ENCODE results near the gene GRM1. TPM values are rescaled to one million over a fixed set of nuclear protein-coding genes. Genes with fewer than 3 reads are reported as not detected.
"Not testable (repeated sequence)": the region's sequence is repeated elsewhere in the genome, so short reads cannot be mapped to it uniquely, and the experiment has no call there.

Gene GRM1
- total RNA-seq, 1 donor from 2014 or later = not detected

DNA sequence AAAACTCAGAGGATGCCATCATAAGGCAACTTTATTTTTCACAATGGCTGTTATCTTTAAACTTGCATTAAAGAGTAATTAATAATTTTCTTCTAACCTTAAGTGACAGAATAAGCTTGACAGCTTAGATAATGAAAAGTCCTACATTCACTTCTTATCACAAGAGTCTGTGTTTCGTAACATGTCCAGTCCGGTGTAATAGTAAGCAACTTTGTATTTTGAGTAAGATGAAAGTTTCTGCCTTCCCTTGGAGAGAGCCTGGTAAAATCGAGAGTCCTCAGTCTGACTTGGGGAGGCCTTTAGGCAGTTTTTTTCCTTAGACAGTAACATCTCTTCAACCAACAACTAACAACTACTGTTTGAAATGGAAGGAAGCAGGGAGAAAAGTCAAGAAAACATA lies 195.6 kb downstream of the GRM1 start:
- H3K4me3 Mint-ChIP-seq = no peak overlapping the region
- H3K36me3 Mint-ChIP-seq (ENCODE audit: low read depth) = no peaks in the 10 kb centered on the region
- intact Hi-C loops (cut with micrococcal nuclease) = no loop called here
- no peak overlapping the region for H3K27ac Mint-ChIP-seq
- no peak for DNase-seq (ENCODE audit: low spot score)
- H3K9me3 Mint-ChIP-seq = no peaks in the 10 kb centered on the region
- no peaks in the 10 kb centered on the region for H3K27me3 Mint-ChIP-seq (ENCODE audit: insufficient read depth)
- H3K4me1 Mint-ChIP-seq (ENCODE audit: low read depth) = no peaks in the 10 kb centered on the region

DNA sequence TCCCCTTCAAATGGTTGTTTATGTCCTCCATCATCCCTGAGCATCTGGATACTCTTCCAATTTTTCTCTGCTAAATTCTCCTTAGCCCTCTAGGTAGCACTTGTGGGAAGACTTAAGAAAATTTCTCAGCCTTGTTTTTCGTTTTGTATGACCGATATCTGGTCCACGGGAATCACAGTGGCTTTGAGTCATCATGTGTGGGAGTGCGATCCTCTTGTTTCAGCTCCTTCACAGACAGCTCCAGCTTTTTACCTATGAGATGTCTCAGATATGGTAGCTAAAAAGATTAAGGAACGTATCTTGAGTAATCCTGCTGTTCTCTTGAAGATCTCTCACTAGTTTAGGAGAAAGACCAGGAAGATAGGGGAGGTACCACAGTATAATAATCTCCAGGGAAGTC lies 196.1 kb downstream of the GRM1 start:
- H3K36me3 Mint-ChIP-seq (ENCODE audit: low read depth) = no peaks in the 10 kb centered on the region
- intact Hi-C loops (cut with micrococcal nuclease) = no loop called here
- H3K9me3 Mint-ChIP-seq = no peaks in the 10 kb centered on the region
- H3K27ac Mint-ChIP-seq = no peak overlapping the region
- DNase-seq (ENCODE audit: low spot score) = no peak
- no peaks in the 10 kb centered on the region for H3K4me1 Mint-ChIP-seq (ENCODE audit: low read depth)
- no peaks in the 10 kb centered on the region for H3K27me3 Mint-ChIP-seq (ENCODE audit: insufficient read depth)
- no peak overlapping the region for H3K4me3 Mint-ChIP-seq

DNA sequence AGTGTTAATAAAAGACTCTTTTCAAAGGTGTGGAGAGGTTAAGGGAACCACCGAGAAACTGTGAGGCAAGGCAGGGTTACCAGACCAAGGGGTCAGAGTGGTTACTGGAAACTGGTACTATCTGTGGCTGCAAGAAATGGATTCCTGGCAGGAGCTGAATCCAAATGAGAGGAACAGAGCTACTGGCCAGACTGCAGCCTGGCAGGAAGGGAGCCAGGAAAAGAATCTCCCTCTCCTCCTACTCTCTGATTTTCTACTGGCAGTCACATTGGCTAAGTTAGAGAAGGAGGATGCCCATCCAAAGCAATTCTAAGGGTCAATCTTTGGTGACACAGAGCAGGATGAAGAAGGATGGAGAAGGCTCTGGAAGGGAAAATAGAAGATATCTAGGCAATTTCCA lies 211.5 kb downstream of the GRM1 start:
- Mint-ChIP-seq H3K9me3 (no peaks in the 10 kb centered on the region), H3K4me1 (ENCODE audit: low read depth) (no peaks in the 10 kb centered on the region), H3K36me3 (ENCODE audit: low read depth) (no peaks in the 10 kb centered on the region), H3K27me3 (ENCODE audit: insufficient read depth) (peaks cover 2% of the 10 kb centered on the region), H3K27ac (no peak overlapping the region), H3K4me3 (no peak overlapping the region)
- no peak for DNase-seq (ENCODE audit: low spot score)
- intact Hi-C loops (cut with micrococcal nuclease) = no loop called here

DNA sequence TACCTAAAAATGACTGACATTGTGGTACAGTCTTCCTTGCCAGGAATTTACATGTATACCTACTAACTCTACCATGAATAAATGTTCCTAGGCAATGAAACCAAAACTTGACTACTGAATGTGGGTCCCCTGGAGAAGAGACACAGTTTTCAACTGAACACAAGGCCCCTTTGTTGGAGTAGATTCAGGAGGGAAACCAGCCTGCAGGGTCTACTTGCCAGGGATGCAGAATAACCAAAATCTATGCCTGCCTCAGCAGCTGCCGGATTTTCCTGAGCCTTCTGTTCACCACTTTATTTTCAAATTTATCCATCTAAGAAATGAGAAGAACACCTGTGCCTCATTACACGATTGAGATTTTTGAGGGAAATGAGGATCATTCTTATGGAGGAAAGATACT lies 211.9 kb downstream of the GRM1 start:
- intact Hi-C loops (cut with micrococcal nuclease) = no loop called here
- Mint-ChIP-seq H3K9me3 (no peaks in the 10 kb centered on the region), H3K36me3 (ENCODE audit: low read depth) (no peaks in the 10 kb centered on the region), H3K27ac (no peak overlapping the region), H3K27me3 (ENCODE audit: insufficient read depth) (no peaks in the 10 kb centered on the region), H3K4me1 (ENCODE audit: low read depth) (no peaks in the 10 kb centered on the region), H3K4me3 (no peak overlapping the region)
- no peak for DNase-seq (ENCODE audit: low spot score)

DNA sequence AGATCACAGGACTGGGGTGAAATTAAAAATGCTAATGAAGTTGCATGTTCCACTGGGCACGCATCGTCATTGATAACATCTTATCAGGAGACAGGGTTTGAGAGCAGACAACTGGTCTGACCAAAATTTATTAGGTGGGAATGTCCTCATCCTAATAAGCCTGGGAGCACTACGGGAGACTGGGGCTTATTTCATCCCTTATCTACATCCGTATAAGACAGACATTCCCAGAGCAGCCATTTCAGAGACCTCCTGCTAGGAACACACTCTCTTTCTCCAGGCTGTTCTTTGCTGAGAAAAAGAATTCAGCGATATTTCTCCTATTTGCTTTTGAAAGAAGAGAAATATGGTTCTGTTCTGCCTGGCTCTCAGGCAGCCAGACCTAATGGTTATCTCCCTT lies 214.8 kb downstream of the GRM1 start:
- DNase-seq (ENCODE audit: low spot score); H3K9me3 Mint-ChIP-seq; H3K36me3 Mint-ChIP-seq (ENCODE audit: low read depth); H3K4me3 Mint-ChIP-seq; intact Hi-C loops (cut with micrococcal nuclease); H3K4me1 Mint-ChIP-seq (ENCODE audit: low read depth); H3K27ac Mint-ChIP-seq; H3K27me3 Mint-ChIP-seq (ENCODE audit: insufficient read depth): not testable (repeated sequence)

DNA sequence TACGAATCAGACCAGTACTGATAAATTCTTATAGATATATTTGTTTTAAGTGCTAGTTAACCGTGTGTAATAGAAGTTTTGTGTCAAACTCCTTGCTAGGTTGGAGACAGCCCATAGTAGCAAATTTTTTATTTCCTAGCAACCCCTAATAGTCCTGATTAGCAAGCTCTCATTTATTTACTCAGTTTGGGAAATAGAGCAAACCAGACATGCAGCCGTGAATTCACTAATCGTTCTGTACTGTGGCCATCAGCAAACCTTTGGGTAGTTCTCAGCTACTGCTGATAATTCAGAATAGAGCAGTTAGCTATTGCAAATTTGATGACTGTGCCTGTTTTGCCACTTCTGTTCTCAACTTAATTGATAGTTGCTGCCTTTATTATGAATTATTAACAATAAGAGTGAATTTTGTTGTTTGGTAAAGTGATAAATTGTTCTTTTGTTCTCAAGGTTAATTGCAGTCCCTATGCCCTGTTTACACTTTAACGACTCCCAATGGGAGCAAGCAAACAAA lies 215.8 kb downstream of the GRM1 start:
- no peaks in the 10 kb centered on the region for H3K9me3 Mint-ChIP-seq

DNA sequence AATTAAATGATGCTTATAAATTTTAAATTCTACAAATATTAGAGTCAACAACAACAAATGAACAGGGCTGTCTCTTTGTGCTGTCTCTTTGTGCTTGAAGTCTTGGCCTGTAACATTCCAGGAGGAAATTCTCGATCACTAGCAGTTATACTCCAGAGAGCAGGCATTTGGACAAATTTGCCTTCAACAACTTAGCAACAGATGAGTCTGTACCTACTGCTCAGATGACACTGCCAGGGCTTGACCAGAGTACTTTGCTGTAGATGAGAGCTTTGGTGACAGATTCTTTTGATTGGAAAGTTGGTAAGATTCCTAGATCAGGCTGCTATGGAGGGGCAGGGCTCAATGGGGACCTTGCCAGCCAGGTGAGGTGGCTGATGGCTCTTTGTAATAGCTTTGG lies 217.2 kb downstream of the GRM1 start:
- Mint-ChIP-seq H3K9me3 (no peaks in the 10 kb centered on the region), H3K4me3 (no peak overlapping the region), H3K36me3 (ENCODE audit: low read depth) (no peaks in the 10 kb centered on the region), H3K27ac (no peak overlapping the region), H3K27me3 (ENCODE audit: insufficient read depth) (no peaks in the 10 kb centered on the region), H3K4me1 (ENCODE audit: low read depth) (no peaks in the 10 kb centered on the region)
- DNase-seq (ENCODE audit: low spot score) = no peak
- intact Hi-C loops (cut with micrococcal nuclease) = no loop called here

More for the DNA sequence above, 215.8 kb downstream of the GRM1 start:
- no peaks in the 10 kb centered on the region for H3K36me3 Mint-ChIP-seq (ENCODE audit: low read depth)
- intact Hi-C loops (cut with micrococcal nuclease) = no loop called here
- no peak overlapping the region for H3K4me3 Mint-ChIP-seq
- no peaks in the 10 kb centered on the region for H3K4me1 Mint-ChIP-seq (ENCODE audit: low read depth)
- no peak for DNase-seq (ENCODE audit: low spot score)
- no peaks in the 10 kb centered on the region for H3K27me3 Mint-ChIP-seq (ENCODE audit: insufficient read depth)
- no peak overlapping the region for H3K27ac Mint-ChIP-seq

DNA sequence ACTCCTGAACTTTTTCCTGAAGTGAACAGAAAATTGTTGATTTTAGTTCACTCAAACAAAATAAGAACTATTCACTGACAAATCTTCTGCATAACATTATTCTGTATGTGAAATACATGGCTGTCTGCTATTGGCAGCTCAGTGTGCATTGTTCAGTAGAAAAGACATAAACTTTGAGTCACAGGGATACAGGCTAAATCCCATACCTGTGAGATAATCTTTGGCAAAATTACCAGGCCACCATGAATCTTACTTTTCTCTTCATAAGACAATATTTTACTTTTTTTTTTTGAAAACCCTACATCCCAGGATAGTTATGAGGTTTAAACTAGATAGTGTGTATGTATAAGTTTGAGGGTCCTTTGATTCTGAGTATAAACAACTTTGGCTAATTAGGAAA lies 224.8 kb downstream of the GRM1 start:
- Mint-ChIP-seq H3K27me3 (ENCODE audit: insufficient read depth) (no peaks in the 10 kb centered on the region), H3K9me3 (no peaks in the 10 kb centered on the region), H3K4me3 (no peak overlapping the region), H3K27ac (no peak overlapping the region), H3K4me1 (ENCODE audit: low read depth) (no peaks in the 10 kb centered on the region), H3K36me3 (ENCODE audit: low read depth) (no peaks in the 10 kb centered on the region)
- no peak for DNase-seq (ENCODE audit: low spot score)
- intact Hi-C loops (cut with micrococcal nuclease) = no loop called here

DNA sequence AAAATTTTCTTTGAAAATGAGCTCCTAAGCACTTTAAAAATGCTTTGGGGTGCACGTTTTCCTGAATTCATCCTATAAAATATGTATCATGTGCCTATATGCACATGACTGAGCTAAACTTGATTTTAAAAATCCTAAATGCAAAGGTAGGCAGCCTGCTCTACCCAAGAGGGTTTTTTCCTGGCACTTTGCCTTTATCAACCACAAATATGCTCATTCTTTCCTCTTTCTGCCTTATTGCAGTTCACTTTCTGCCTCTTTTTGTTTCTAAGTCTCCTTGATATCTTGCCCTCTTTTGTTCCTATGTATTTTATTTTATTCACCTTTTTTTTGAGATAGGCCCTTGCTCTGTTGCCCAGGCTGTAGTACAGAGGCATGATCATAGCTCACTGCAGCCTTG lies 229.3 kb downstream of the GRM1 start:
- H3K27ac Mint-ChIP-seq = no peak overlapping the region
- intact Hi-C loops (cut with micrococcal nuclease) = no loop called here
- DNase-seq (ENCODE audit: low spot score) = no peak
- H3K4me3 Mint-ChIP-seq = no peak overlapping the region
- no peaks in the 10 kb centered on the region for H3K4me1 Mint-ChIP-seq (ENCODE audit: low read depth)
- H3K36me3 Mint-ChIP-seq (ENCODE audit: low read depth) = no peaks in the 10 kb centered on the region
- H3K27me3 Mint-ChIP-seq (ENCODE audit: insufficient read depth) = no peaks in the 10 kb centered on the region
- no peaks in the 10 kb centered on the region for H3K9me3 Mint-ChIP-seq

DNA sequence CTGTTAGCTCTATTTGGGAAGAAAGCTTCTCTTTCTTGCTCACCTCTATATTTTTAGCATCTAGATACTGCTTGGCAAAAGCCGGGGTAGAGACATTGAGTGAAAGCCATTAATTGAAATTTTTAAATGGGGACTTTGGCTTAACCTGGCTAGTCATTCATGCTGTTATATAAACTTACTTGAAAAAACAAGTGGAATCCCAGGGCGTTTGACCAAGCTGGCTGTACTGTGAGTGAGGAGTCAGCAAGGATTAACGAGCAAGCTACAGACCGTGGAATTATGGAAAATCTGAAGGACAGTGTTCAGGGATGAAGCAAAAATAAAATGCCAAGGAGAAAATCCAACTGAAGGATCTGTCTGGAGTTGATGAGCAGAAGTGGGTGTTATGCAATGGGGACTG lies 232.0 kb downstream of the GRM1 start:
- Mint-ChIP-seq H3K36me3 (ENCODE audit: low read depth) (no peaks in the 10 kb centered on the region), H3K27me3 (ENCODE audit: insufficient read depth) (no peaks in the 10 kb centered on the region), H3K9me3 (no peaks in the 10 kb centered on the region), H3K4me1 (ENCODE audit: low read depth) (no peaks in the 10 kb centered on the region), H3K4me3 (no peak overlapping the region), H3K27ac (no peak overlapping the region)
- intact Hi-C loops (cut with micrococcal nuclease) = no loop called here
- no peak for DNase-seq (ENCODE audit: low spot score)

DNA sequence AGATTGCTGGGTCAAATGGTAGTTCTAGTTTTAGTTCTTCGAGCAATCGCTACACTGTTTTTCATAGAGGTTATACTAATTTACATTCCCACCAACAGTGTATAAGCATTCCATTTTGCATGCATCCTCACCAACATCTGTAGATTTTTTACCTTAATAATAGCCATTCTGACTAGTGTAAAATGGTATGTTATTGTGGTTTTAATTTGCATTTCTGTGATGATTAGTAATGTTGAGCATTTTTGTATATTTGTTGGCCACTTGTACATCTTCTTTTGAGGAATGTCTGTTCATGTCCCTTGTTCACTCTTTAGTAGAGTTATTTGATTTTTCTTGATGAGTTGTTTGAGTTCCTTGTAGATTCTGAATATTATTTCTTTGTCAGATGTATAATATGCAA lies 236.2 kb downstream of the GRM1 start:
- Mint-ChIP-seq H3K9me3 (no peaks in the 10 kb centered on the region), H3K27ac (no peak overlapping the region), H3K27me3 (ENCODE audit: insufficient read depth) (no peaks in the 10 kb centered on the region), H3K36me3 (ENCODE audit: low read depth) (no peaks in the 10 kb centered on the region), H3K4me3 (no peak overlapping the region), H3K4me1 (ENCODE audit: low read depth) (no peaks in the 10 kb centered on the region)
- no peak for DNase-seq (ENCODE audit: low spot score)
- intact Hi-C loops (cut with micrococcal nuclease) = no loop called here

DNA sequence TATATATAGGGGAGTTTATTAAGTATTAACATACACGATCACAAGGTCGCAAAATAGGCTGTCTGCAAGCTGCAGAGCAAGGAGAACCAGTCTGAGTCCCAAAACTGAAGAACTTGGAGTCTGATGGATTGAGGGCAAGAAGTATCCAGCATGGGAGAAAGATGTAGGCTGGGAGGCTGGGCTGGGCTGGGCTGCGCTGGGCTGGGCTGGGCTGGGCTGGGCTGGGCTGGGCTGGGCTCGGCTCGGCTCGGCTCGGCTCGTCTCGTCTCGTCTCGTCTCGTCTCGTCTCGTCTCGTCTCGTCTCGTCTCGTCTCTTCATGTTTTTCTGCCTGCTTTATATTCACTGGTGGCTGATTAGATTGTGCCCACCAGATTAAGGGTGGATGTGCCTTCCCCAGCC lies 238.6 kb downstream of the GRM1 start:
- no peaks in the 10 kb centered on the region for H3K36me3 Mint-ChIP-seq (ENCODE audit: low read depth)
- H3K4me1 Mint-ChIP-seq (ENCODE audit: low read depth) = no peaks in the 10 kb centered on the region
- H3K27me3 Mint-ChIP-seq (ENCODE audit: insufficient read depth) = peaks cover 2% of the 10 kb centered on the region
- no peak for DNase-seq (ENCODE audit: low spot score)
- intact Hi-C loops (cut with micrococcal nuclease) = no loop called here
- no peaks in the 10 kb centered on the region for H3K9me3 Mint-ChIP-seq
- no peak overlapping the region for H3K4me3 Mint-ChIP-seq
- H3K27ac Mint-ChIP-seq = no peak overlapping the region

DNA sequence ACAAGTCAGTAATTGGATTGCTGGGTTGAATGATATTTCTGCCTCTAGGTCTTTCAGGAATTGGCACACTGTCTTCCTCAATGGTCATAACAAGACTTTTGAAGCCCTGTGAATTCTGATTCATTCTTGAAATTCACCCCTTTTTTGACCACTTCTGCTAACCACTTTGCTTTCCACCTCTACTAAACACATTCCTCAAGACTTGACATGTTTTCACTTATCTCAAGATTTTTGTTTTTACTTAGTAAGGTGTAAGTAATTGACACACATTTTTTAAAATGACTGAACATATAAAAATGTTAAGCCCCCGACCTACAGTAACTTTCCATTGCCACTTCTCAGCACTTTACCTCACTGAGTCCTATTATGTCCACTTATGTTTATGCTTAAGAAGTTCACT lies 239.1 kb downstream of the GRM1 start:
- Mint-ChIP-seq H3K9me3 (no peaks in the 10 kb centered on the region), H3K27ac (no peak overlapping the region), H3K4me1 (ENCODE audit: low read depth) (no peaks in the 10 kb centered on the region), H3K27me3 (ENCODE audit: insufficient read depth) (peaks cover 2% of the 10 kb centered on the region), H3K36me3 (ENCODE audit: low read depth) (no peaks in the 10 kb centered on the region), H3K4me3 (no peak overlapping the region)
- no peak for DNase-seq (ENCODE audit: low spot score)
- intact Hi-C loops (cut with micrococcal nuclease) = no loop called here

DNA sequence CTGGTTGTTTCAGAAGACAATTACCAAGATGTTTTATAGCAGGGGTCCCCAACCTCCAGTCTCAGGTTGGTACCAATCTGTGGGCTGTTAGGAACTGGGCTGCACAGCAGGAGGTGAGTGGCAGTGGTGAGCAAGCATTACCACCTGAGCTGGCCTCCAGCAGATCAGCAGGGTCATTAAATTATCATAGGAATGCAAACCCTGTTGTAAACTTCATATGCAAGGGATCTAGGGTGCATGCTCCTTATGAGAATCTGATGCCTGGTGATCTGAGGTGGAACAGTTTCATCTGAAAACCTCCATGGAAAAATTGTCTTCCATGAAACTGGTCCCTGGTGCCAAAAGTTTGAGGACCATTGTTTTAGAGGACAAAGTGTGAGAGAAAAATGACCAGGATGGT lies 240.6 kb downstream of the GRM1 start:
- intact Hi-C loops (cut with micrococcal nuclease) = no loop called here
- no peaks in the 10 kb centered on the region for H3K36me3 Mint-ChIP-seq (ENCODE audit: low read depth)
- H3K9me3 Mint-ChIP-seq = no peaks in the 10 kb centered on the region
- H3K4me1 Mint-ChIP-seq (ENCODE audit: low read depth) = no peaks in the 10 kb centered on the region
- DNase-seq (ENCODE audit: low spot score) = no peak
- H3K27ac Mint-ChIP-seq = no peak overlapping the region
- H3K4me3 Mint-ChIP-seq = no peak overlapping the region
- H3K27me3 Mint-ChIP-seq (ENCODE audit: insufficient read depth) = peaks cover 2% of the 10 kb centered on the region

Data from activated T-helper 1 cell treated with anti-CD3 and anti-CD28 coated beads, Interleukin-12 subunit alpha, Interleukin-12 subunit beta, Interleukin-2, Interleukin-4 antibody, amounts not matched to agents 30 ng/mL and 10 ng/mL and 1 ng/mL, durations not matched to agents 14 hours and 24 hours and 36 hours (primary cell).